HPDE6-E6E7 (cell line): ENCODE results near the gene RTN4IP1.
A peak's percentile ranks its signal among the peaks of the same experiment; 100 is the strongest.
"Not testable (repeated sequence)": the region's sequence is repeated elsewhere in the genome, so short reads cannot be mapped to it uniquely, and the experiment has no call there.

ENCODE experiments used
- DNase-seq: peaks from one replicate; pipeline ENCODE4 v3.0.0; 2011; ENCODE audit warnings: missing footprints; ENCODE audit errors: extremely low spot score

The RTN4IP1 gene

DNA sequence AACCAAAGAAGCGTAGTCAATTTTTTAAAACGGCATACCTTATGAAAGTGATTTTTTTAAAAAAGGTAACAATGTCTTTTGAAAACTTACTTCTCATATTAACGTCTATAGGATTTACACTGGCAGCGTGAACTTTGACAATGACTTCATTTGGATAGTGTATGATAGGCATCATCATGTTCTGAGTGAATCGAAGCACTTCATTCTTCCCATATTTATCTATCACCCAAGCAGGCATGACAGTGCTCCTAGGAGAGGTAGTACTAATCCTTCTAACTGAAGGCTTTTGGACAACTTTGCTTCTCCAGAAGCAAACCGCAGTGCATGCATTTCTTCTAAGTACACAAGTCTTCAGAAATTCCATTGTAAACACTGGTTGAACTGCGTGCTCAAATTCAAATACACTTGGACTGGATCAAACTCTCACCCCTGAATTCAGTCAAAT is 618 bp downstream of the RTN4IP1 start:
- no peak for DNase-seq

DNA sequence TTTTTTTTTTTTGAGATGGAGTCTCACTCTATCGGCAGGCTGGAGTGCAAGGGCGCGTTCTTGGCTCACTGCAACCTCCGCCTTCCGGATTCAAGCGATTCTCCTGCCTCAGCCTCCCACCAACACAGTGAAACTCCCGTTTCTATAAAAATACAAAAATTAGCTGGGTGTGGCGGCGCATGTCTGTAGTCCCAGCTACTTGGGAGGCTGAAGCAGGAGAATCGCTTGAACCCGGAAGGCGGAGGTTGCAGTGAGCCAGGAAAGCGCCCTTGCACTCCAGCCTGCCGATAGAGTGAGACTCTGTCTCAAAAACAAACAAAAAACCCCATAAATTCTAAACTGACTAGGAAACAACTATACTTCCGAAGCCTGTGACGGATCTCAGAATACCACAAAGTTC is 1.5 kb downstream of the RTN4IP1 start:
- not testable (repeated sequence) for DNase-seq

DNA sequence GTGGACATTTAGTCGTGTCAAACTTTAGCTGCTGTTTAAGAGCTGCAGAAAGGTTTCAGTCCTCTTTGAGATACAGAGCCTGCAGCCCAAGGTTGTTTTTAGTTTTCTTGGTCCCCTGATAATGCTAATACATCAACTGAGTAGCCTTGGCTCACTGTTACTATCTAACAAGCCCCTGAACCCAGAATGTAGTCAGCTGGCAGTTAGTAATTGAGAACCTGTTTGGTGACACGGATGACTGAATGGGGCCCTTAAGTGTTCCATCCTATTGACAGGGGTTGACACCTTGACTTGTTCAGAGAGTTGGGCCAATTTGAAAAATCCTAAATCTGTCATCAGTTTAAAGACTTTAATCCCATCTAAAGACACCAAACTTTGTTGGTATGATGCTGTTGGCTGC is 2.8 kb downstream of the RTN4IP1 start:
- no peak for DNase-seq

DNA sequence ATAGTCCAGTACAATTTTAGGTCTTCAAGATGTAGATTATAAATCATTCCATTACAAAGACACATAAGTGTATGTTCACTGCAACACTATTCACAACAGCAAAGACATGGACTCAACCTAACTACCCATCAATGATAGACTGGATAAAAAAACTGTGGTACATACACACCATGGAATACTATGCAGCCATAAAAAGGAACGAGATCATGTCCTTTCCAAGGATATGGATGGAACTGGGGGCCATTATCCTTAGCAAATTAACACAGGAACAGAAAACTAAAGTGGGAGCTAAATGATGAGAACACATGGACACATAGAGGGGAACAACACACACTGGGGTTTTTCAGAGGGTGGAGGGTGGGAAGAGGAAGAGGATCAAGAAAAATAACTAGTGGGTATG is 6.3 kb downstream of the RTN4IP1 start:
- DNase-seq, result no peak

DNA sequence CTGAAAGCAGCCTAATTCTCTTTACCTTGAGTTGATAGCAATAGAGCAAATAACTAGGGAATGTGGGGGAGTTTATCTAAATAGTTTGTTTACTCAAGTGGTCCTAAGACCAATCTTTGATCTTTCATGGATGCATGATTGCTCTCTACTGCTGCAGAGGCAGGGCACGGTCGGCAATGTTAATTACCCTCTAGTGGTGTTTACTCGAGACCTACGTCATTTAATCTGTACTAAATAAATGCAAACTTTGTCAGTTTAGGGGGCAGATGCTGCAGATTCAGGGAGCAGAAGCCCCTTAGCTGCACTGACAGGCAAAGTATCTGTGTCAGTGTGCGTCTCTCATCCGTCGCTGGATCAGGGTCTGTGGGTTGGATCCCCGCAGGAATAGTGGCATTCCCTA is 6.9 kb downstream of the RTN4IP1 start:
- DNase-seq, result no peak

DNA sequence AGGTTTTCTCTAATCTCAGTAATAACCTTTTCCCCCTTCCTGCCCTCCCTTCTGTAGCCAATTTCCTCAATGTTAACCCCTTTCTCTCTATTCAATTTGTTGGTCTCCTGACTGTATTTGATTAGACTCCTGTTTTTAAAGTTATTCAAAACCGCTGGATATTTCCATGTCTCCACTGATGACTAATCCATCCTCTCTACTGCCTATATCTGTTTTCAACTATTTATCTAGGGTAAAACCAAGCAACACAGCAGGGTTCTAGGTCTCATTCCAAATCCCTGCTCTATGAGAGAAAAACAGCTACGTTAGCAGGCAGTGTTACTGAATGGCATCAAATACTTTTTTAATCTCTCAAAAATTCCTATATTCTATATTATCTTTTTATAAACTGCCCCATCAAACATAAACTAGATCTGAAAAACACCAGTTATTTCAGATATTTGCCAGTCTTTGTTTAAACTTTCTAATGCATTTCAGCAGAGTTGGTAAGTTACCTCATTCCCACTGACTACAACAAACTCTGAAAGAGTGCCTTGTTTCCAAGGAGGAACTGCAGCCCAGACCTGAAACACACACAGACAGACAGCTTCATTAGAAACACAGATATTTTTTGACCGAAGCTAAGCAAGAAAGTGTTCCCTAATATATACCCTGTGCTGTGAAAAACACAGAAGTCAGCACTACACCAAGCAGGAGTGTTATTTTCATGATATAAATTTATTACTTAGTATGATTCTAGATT is 8.2 kb downstream of the RTN4IP1 start:
- no peak for DNase-seq

DNA sequence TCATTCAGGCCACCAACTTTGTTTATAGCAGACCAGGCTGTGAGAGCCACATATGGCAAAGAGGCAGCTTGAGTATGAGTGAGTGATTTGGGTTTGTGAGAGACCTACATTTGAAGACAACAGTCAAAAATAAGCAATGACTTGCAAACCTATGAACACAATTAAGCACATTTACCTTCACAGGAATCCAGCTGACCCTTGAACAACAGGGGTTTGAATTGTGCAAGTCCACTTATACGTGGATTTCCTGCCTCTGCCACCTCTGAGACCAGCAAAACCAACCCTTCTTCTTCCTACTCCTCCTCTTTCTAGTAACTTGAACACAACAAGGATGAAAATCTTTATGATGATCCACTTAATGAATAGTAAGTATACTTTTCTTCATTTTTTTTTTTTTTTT is 10.1 kb downstream of the RTN4IP1 start:
- no peak for DNase-seq

DNA sequence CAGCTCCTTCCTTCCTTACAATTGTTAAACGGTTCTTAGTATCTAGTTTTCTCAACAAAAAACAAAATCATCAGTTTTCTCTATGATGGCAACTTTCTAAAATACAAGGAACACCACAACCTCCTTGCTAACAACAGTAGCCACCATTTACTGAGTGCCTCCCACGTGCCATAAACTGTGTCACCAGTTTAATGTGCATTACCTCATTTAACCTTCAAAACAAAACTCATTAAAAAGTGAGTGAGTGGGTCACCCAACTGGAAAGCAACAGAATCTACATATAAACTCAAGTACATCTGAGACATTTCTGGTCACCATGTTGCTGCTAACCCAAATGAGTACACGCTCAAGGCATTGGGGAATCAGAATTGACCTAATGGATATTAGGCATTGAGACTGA is 11.0 kb downstream of the RTN4IP1 start:
- no peak for DNase-seq

DNA sequence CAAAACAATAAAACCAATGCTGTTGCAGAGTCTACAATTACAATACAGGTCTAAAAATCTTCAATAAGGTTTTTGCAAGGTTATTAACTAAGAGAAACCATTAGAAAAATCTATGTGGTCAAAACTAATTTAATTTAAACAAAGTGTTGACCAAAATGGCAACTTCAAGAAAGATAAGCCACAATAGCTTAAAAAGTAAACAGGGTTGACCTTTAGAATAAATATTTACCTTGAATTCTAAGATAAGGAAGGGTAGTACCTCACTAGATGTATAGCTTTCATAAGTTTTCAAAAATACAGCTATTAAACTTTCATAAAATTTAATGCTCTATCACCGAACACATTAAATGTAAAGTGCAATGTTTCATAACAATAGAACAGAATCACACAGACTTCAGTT is 11.4 kb downstream of the RTN4IP1 start:
- no peak for DNase-seq

DNA sequence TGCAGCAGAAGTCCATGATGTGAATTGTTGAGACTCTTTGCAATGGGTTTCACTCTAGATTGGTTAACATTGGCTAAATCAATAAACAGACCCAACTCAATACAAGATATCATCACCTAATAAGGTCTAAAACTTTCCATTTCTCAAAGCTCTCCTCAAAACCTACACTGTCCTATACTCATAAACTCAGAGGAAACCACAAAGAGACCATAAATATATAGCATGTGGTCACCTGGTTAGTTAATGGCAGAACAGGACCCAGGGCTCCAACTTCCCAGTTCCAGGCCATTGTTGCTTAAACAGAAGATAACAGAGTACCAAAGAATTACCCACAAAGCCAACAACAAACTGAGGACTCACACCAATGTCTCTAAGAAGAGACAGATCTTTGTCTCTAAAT is 12.0 kb downstream of the RTN4IP1 start:
- DNase-seq, result no peak

DNA sequence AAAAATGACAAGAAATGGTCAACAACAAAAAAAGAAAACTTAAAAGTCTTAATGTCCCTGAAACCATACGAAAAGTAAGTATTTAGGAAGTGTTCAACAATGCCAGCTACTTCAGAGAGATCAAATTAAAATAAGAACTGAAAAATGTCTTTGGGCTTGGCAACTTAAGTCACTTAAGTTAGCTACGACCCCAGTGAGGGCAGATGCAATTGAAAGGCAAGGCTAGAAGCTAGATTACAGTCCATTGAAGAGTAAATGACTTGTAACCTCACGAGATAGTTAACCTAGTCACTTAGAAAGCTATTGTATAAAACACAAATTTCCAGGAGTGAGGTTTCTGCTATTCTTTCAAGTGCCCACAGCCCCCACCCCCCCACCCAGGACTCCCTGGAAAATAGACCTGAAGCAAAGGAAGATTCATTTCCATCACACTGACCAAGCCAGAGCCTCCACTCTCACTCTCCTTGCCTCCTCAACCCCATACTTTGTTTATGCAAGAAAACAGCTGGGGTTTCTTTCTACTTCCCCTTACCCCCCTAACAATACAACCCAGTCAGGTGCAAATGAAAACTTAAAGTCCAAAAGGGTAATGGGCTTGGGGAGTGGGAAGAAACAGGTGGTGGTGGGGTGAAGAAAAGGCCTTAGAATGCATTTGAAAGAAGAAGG is 14.6 kb downstream of the RTN4IP1 start:
- DNase-seq, result no peak

DNA sequence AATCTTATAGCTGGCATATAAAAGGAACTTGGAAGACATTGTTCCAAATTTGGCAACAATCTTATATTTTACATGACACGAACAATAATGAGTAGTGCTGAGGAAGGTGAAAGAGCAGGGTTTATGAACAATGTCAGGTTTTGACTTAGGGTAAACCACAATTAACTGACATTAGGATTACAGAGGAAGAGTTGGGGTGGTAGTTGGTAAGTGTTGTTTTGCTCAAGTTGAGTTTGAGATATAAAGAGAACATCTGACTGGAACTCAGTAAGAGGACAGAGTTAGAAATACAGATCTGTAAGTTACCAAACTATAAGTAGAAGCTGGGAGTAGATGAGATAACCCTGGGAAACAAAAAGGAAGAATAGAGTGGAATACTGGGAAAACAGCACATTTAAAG is 15.1 kb downstream of the RTN4IP1 start:
- no peak for DNase-seq

DNA sequence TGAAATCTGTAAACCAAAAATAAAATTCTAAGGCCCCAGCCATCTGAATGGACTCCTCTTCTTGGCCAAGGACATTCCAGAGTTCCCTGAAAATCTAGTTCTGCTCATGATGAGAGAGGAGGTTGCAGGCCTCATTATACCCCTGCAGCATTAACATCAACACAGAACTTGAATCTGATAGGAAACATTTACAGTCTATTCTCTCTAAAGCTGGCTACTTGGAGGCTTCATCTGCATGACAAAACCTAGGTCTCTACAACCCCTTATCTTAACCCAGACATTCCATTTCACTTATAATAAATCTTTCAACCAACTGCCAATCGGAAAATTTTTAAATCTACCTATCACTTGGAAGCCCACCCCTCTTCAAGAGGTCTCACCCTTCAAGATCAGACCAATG is 15.7 kb downstream of the RTN4IP1 start:
- DNase-seq, result no peak

DNA sequence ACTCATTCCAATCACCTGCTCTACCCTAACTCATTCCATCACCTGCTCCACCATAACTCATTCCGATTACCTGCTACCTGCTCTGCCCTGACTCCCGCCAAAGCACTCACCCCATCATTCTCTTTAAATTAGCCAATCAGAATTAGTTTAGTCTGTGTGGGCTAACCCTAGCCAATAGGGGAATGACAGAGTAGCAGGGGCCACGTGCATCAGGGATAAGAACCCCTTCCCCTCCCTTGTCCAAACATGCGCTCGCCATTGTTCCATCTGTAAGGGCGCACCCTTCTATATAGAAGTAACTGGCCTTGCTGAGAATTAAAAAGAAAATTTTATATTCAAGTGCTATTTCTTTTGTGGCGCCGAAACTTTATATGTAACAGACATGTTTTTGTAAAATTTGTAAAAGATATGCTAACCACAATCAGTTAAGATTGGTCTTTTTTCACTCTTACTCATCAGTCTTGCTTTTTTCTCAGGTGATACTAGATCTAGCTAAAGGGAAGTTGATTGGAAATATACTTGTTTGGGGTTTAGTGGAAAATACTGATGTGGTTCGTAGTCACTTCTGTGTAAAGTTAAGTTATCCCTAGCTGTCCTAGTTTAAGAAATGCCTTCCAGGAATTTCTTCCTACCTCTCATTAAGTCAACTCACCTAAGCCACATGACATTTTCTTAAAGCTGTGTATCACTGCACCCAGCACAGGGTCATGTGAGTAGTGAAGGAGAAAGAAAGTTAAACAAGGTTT is 16.5 kb downstream of the RTN4IP1 start:
- no peak for DNase-seq

DNA sequence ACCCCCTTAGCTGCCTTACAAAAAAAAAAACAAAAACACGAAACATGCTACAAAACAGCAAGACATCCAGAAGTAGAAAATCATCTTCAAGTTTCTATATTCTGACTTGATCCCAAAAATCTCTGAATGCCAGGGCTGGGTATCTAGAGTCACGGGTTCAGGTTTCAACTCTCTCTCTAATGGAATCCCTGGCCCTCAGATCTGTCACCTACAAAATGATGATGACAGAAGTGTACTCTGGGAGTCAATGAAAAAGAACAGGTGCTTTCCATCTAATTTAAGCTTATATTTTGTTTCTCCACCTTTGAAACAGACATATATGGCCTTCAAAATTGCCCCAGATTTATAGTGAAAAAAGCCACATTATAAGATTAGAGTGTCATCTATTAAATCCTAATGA is 18.3 kb downstream of the RTN4IP1 start:
- no peak for DNase-seq

DNA sequence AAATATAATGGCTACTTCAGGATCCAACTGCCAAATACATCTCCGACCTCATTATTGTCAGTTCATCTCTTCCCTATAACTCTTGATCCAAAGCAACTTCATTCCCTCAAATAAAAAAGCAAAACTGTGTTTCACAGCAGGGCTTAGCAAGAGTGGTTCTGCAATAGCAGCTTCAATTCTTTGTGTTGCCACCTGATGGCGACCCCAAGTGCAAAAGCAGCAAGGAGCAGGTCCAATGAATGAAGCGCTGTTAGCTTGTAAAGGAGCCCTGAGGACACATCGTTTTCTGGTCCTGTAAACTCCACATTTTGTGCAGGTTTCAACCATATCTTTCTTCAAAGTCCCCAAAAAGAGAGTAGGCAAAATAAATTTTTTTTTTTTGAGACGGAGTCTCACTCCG is 19.6 kb downstream of the RTN4IP1 start:
- no peak for DNase-seq

DNA sequence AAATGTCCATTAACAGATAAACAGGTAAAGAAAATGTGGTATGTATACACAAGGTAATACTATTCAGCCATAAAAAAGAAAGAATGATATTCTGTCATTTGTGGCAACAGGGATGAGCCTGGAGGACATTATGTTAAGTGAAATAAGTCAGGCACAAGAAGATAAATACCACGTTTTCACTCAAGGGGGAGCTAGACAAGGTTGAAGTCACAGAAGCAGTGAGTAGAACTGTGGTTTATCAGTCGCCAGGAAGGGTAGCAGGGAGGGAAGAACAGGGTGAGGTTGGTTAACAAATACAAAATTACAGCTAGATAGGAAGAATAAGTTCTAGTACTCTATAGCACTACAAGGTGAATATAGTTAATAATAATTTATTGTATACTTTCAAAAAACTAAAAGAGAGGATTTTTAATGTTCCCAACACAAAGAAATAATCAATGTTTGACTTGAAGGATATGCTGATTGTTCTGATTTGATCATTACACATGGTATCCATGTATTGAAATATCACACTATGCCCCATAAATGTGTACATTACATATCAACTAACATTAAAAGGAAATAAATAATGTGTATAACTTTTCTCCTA is 21.1 kb downstream of the RTN4IP1 start:
- DNase-seq, result peak; percentile 39

DNA sequence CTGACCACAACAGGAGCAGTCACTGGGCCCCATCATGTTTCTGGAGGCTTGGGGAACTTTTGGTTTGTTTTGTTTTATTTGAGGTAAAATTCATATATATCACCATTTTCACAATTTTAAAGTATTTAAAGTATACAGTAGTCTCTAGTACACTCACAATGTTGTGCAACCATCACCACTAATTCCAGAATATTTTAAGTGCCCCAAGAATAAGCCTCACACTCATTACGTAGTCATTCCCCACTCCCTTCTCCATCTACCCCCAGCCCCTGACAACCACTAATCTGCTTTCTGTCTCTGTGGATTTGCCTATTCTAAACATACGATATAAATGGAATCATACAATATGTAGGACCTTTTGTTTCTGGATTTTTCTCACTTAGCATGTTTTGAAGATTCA is 29.0 kb downstream of the RTN4IP1 start:
- no peak for DNase-seq

DNA sequence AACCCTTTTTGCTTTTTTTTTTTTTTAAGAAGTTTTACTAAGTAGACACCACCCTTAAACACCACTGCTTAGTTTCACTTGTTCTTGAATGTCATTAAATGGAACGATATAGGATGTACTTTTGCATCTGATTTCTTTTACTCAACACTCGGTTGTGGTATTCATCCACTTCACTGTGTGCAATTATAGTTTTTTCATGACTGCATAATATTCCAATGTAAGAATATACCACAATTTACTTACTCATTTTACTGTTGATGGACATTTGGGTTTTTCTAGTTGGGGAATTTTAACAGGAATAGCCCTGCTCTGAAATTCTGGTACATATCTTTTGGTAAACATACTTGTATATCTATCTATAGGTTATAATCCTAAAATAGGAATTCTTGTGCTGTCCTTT is 29.9 kb downstream of the RTN4IP1 start:
- DNase-seq, result no peak

DNA sequence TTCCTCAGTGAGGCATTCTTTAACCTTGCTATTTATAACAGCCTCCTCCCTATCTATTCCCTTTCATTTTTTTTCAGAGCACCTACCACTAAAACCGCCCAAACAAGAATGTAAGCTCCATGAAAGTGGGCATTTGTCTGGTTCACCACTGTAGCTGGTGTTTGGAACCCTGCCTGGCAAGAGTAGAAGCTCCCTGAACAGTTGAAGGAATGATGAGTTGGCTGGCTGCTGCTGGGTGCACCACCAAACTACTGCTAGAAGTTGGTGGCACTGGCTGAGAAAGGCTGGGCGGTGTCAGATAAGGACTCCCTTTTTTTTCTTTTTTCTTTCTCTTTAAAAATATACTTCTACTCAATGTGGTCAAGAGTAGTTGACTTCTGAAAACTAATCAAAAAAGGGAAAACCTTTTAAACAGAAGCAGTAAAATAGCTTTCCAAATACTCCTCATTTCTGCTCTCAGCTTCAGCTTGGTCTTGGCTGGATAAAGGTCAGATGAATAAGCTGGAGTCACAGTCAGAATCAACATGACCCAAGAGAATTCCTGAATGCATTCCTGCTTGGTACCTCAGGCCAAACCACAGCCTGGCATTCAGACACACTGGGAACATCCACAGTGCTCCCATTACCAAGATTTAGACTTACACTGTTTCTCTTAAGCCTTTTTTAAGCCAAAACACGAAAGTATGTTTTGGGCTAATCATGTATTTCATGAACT is 38.0 kb downstream of the RTN4IP1 start:
- DNase-seq, result no peak

DNA sequence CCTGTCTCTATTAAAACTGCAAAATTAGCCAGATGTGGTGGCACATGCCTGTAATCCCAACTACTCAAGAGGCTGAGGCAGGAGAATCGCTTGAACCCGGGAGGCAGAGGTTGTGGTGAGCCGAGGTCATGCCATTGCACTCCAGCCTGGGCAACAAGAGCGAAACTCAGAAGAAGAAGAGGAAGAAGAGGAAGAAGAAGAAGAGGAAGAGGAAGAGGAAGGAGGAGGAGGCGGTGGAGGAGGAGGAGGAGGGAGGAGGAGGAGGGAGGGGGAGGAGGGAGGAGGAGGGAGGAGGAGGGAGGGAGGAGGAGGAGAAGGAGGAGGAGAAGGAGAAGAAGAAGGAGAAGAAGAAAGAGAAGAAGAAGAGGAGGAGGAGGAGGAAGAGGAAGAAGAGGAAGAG is 40.4 kb downstream of the RTN4IP1 start:
- DNase-seq, result not testable (repeated sequence)
